Kidney tubule cell (primary cell): ENCODE data around the gene SCN4A.

Source experiments
- DNase-seq: peaks from one replicate; pipeline ENCODE4 v3.0.0-alpha.2; 2018; ENCODE audit warnings: low spot score

The SCN4A gene

GRCh38 chr17:64001763-64002529 is 29.2 kb upstream of the SCN4A start:
- no peak for DNase-seq

- no peak for DNase-seq
These were observed 28.4 kb upstream of the SCN4A start for GRCh38 chr17:64001091-64001579.

DNA sequence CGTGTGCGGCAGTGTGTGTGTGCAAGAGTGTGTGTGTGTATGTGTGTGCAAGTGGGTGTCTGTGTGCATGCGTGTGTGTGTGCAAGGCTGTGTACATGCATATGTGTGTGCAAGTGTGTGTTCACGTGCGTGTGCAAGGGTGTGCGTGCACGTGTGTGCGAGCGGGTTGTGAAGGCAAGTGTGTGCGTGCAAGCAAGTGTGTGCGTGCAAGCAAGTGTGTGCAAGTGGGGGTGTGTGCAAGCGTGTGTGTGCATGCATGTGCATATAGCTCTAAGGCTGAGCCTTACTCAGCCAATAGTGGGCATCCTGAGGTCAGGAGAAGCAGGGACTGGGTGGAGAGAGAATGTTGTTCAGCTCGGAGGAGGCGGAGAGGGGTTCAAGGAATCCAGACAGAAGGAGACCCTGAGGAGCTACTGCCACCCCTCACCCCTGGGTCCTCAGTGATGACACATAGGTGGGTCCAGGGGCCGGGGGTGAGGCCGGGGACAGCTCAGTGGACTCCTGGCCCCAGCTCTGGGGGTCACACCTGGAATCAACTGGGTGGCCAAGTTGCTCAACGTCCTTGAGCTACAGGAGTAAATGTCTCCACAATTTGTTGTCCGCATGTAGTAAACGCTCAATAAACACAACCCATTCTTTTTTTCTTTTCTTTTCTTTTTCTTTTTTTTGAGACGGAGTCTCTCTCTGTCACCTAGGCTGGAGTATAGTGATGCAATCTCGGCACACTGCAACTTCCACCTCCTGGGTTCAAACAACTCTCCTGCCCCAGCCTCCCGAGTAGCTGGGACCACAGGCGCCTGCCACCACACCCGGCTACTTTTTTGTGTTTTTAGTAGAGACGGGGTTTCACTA is 27.2 kb upstream of the SCN4A start:
- no peak for DNase-seq

DNA sequence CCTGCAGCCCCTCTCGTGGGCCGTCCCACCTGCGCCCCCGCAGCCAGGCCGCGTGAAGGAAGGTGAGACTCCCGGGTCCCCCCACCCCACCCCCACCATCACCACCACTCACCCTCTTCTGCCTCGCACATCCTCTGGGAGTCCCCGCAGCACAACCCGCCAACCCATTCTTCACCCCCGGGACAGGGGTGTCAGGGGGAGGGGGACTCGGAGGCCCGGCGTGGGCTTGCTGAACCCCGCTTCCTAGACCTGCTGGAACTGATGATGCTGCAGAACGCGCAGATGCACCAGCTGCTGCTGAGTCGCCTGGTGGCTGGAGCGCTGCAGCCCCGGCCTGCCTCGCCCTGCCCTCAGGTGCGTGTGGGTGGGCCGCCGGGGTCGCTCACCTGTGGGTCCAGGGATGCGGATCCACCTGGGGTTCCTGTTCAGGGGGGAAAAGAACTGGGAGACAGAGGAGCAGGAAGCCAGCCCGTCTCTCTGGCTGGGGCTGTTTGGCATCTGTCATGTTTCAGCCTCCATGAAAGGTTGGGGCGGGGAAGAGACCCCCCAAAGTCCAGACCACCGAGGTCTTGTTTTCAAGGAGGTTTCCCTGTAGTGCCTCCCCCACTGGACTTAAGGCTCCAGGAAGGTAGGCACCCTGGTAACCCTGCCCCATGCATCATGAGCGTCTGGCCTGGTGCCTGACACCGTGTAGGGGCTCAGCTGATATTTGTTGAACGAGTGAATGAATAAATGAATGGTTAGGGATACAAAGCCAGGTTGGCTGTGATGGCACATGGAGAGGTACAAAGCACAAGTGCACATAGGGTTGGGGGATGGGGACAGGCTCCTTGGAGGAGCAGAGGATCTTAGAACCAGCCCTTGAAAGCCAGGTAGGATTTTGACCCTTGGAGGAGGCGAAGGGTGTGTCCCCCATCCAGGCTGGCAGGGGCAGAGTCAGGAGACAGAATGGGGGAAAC is 26.3 kb upstream of the SCN4A start:
- DNase-seq: no peak

- peak; percentile 73 for DNase-seq
These were observed 25.5 kb upstream of the SCN4A start, which contains the start of gene PRR29 for GRCh38 chr17:63998050-63998720. Gene PRR29, plus strand, starts transcription at chr17:63998351. Its CDS starts 14 bp downstream, at chr17:63998365.

- DNase-seq: no peak
These were observed 24.8 kb upstream of the SCN4A start for GRCh38 chr17:63997341-63998048.

DNA sequence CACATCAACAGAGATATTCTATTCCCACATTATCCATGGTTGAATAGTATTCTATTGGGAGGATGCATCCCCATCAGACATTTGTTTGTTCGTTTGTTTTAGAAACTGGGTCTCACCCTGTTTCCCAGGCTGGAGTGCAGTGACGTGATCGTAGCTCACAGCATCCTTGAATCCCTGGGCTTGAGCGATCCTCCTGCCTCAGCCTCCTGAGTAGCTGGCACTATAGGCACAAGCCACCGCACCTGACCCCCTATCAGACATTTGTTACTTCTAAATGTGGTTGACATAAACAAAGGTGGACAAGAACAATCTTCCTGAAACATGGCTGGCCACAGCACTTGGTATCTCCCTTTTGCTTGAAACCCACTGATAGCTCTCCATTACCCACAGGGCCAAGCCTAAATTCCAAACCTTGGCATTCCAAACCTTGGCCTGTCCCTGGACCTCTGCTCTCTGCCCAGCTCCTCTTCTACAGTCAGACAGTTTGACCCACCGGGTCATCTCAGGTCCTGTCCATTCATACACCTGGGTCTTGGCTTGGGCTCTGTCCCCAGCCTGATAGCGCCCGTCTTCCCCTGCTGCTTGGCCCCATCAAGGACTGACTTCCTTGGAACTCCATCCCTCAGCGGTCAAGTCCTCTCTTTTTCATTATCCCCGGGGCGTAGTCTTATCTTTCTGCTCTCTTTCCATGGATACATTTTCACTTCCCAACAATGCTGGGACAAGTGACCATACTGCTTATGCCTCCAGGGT is 23.9 kb upstream of the SCN4A start:
- DNase-seq: no peak

GRCh38 chr17:63995626-63996025 is 22.9 kb upstream of the SCN4A start:
- no peak for DNase-seq

- DNase-seq: no peak
These were observed 20.8 kb upstream of the SCN4A start for GRCh38 chr17:63993368-63993985.

GRCh38 chr17:63991611-63992010 is 18.9 kb upstream of the SCN4A start:
- DNase-seq: no peak

DNA sequence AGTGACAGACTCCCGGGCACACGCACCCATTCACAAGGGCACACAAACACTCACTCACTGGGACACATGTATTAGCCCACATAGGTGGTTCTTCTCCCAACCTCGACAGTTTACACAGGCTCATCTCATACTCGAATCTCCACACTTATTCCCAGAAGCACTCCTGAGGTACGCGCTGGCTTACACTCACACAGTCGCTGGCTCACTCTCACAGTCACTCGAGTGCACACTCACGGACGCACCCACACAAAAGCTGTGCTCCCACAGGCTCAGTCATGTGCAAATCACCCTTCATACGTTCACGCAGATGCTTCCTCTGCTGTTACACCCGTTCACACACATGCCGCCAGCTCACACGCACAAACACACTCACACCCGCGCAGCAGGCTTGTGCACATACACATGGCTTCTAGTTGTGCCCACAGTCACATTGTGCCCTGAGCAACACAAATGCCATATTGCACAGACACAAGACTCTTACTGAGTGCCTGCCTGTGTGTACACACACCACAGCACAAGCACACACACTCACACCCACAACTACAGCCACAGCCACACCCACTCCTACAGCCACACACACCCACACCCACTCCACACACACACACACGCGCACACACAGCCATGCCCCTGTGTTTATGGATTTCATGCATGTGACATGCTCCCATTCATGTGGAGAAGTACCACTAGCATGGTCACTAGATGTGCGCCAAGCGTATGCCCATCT is 17.1 kb upstream of the SCN4A start:
- DNase-seq: no peak

- no peak for DNase-seq
These were observed 16.3 kb upstream of the SCN4A start for GRCh38 chr17:63988741-63989621.

DNA sequence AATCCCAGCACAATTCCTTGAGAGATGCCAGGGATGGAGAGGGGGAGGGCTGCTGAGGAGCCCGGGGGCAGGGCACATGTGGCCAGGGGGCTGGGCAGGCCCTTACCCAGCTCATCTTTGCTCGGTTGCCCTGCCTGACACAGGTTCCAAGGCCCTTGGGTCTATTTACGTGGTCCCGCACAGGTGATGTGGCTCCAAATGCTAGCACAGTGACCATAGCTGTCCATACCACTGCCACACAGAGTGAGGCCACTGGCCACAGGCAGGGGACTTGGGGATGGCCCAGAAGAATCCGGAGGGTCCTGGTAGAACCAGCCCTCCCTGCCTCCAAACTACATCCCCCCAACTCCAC is 15.4 kb upstream of the SCN4A start:
- no peak for DNase-seq

- no peak for DNase-seq
These were observed 14.8 kb upstream of the SCN4A start for GRCh38 chr17:63987221-63988126.

GRCh38 chr17:63986821-63987220 is 14.1 kb upstream of the SCN4A start:
- no peak for DNase-seq

DNA sequence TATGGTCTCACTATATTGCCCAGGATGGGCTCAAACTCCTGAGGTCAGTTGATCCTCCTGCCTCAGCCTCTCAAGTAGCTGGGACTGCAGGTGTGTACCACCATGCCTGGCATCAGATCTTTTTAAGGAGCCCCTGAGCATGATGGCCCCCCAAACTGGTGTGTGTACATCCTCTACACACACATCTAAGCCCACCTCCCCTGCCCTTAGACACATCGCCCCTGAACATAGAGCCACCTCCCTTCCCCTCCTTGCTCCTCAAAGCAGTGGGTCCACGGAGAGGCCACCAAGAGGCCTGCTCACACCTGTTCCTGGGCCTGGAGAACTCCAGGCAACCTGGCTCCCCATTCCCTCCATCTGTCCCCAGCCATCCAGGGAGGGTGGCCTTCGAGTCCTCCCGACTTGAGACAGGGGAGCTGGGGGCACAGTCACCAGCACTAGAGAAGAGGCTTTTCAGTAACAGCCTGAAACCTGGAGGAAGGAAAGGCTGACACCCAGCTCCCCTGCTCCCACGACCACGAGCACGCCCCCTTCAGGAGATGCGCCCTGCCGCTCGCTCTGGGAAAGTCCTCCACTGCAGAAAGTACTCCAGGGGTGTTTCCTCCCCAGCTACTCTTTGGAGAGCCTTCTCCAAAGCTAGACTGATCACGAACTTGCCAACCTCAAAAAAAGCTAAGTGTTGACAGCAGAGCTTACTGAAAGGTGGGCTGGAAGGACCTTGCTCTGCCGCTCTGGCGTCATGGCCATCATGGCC is 12.8 kb upstream of the SCN4A start:
- DNase-seq: no peak
